Retinal pigment epithelial cell (primary cell): ENCODE results near the gene SMG9.

Source experiments
- DNase-seq: peaks from one replicate; pipeline ENCODE4 v3.0.0-alpha.2; 2010; ENCODE audit warnings: low read depth
- H3K4me3 ChIP-seq: 2 replicates; pipeline ENCODE4 v1.5.1; 2011; ENCODE audit warnings: mild to moderate bottlenecking, low read length, control low read depth, moderate library complexity
- CTCF ChIP-seq: conservative IDR thresholded peaks from 2 replicates; pipeline ENCODE4 v1.5.1; 2011; ENCODE audit warnings: low read depth, low read length, control low read depth, inconsistent platforms

SMG9 gene

GRCh38 chr19:43751466-43752220 lies 3.1 kb downstream of the SMG9 start:
- H3K4me3 ChIP-seq, result no peak overlapping the region
- DNase-seq, result no peak
- TF ChIP-seq CTCF, result no peak

- TF ChIP-seq CTCF, result no peak
- no peak overlapping the region for H3K4me3 ChIP-seq
- DNase-seq, result no peak
Measured at GRCh38 chr19:43749898-43750297, 4.9 kb downstream of the SMG9 start.

- DNase-seq, result no peak
- no peak overlapping the region for H3K4me3 ChIP-seq
- TF ChIP-seq CTCF, result no peak
Measured at GRCh38 chr19:43749152-43749551, 5.6 kb downstream of the SMG9 start.

- no peak for DNase-seq
- TF ChIP-seq CTCF, result no peak
- H3K4me3 ChIP-seq, result no peak overlapping the region
Measured at GRCh38 chr19:43748685-43749084, 6.1 kb downstream of the SMG9 start.

GRCh38 chr19:43748205-43748594 lies 6.6 kb downstream of the SMG9 start:
- H3K4me3 ChIP-seq, result no peak overlapping the region
- no peak for DNase-seq
- TF ChIP-seq CTCF, result no peak

GRCh38 chr19:43747557-43748204 lies 7.1 kb downstream of the SMG9 start:
- no peak for DNase-seq
- no peak overlapping the region for H3K4me3 ChIP-seq
- no peak for TF ChIP-seq CTCF

- DNase-seq, result peak; percentile 7
- TF ChIP-seq CTCF, result no peak
- H3K4me3 ChIP-seq, result no peak overlapping the region
Measured at GRCh38 chr19:43743059-43743458, 11.7 kb downstream of the SMG9 start.
